Fibroblast of villous mesenchyme (primary cell): ENCODE data around the gene CALML3. TPM values are rescaled to one million over a fixed set of nuclear protein-coding genes. Genes with fewer than 3 reads are reported as not detected.

Experiments used
- DNase-seq: peaks from one replicate; pipeline ENCODE4 v3.0.0-alpha.2; 2010; ENCODE audit warnings: low read depth
- H3K4me3 ChIP-seq: 2 replicates; pipeline ENCODE4 v1.5.1; 2011; ENCODE audit warnings: low read depth, mild to moderate bottlenecking, low read length
- total RNA-seq: library from RNA; depleted of rRNA; stranded (reverse); fragments of >200 nt; gene quantifications from 2 replicates; pipeline ENCODE4 v1.2.3, GENCODE V29; 2012
- TF ChIP-seq, protein P1 (sequence below): IDR thresholded peaks from 2 replicates; pipeline ENCODE4 v1.5.1; 2012; ENCODE audit warnings: low read depth, mild to moderate bottlenecking, low read length; ENCODE audit not compliant: insufficient read depth

The CALML3 gene
- total RNA-seq, 1 donor = not detected

DNA sequence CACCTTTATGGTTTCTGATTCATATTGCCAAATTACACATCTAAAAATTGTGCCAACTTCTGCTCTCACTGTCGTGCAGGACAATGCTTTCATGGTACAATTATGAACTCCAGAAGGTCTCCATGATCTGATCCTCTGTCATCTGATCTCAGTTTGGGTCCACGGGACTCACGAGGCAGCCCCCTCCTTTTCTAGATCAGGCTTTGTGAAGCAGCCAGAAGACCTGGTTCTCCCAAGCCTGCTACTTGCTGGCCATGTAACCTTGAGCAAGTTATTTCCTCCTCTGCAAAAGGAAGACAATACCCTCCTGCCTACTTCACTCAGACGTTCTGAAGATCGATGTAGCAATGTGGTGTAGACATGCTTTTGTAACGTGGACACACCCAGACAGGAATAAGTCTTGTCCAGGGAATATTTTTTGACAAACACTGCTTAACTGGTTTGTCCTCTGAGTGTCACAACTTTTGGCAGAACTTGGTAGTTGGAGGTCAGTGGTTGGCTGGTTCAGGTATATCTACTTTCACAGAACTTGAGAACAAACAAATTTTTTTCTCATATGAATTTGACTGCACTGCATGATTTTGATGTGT, 19.6 kb downstream of the CALML3 start:
- DNase-seq = no peak
- H3K4me3 ChIP-seq = no peak overlapping the region
- TF ChIP-seq, protein P1, sequence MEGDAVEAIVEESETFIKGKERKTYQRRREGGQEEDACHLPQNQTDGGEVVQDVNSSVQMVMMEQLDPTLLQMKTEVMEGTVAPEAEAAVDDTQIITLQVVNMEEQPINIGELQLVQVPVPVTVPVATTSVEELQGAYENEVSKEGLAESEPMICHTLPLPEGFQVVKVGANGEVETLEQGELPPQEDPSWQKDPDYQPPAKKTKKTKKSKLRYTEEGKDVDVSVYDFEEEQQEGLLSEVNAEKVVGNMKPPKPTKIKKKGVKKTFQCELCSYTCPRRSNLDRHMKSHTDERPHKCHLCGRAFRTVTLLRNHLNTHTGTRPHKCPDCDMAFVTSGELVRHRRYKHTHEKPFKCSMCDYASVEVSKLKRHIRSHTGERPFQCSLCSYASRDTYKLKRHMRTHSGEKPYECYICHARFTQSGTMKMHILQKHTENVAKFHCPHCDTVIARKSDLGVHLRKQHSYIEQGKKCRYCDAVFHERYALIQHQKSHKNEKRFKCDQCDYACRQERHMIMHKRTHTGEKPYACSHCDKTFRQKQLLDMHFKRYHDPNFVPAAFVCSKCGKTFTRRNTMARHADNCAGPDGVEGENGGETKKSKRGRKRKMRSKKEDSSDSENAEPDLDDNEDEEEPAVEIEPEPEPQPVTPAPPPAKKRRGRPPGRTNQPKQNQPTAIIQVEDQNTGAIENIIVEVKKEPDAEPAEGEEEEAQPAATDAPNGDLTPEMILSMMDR = no peak

DNA sequence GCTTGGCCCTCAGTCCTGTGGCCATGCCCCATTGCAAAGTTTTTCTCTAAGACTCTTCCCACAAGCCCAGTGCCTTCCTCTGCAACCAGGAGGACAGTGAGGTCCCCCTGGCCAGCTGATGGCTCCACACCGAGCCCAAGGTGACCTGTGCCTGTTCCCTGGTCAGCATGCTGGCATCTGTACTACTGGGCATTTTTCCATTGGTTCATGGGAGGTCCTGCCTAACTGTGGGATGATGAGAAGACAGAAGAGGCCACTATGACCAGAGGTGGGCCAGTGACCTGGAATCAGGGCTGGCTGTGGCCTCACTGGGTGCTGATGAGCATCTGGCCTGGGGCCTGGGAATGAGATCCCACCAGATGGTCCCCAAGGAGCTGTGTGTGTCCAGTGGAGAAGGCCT, 20.2 kb downstream of the CALML3 start:
- no peak overlapping the region for H3K4me3 ChIP-seq
- TF ChIP-seq, protein P1 = no peak
- DNase-seq = no peak

DNA sequence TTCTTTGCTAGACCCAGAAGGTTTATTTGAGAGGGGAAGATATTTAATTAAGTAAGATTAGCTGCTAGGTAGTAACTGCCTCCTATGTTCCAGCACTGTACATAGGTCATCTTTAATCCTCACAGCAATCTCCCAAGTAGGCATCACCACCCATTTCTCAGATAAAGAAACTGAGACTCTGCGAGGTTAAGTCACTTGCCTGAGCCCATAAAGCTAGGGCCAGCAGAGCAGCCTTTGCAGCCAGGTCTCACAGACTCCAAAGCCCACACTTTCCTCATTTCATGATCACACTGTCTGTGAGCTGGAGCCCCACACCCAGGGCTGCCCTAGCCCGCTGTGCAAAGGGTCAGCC, 20.6 kb downstream of the CALML3 start:
- TF ChIP-seq, protein P1 = no peak
- no peak for DNase-seq
- no peak overlapping the region for H3K4me3 ChIP-seq

DNA sequence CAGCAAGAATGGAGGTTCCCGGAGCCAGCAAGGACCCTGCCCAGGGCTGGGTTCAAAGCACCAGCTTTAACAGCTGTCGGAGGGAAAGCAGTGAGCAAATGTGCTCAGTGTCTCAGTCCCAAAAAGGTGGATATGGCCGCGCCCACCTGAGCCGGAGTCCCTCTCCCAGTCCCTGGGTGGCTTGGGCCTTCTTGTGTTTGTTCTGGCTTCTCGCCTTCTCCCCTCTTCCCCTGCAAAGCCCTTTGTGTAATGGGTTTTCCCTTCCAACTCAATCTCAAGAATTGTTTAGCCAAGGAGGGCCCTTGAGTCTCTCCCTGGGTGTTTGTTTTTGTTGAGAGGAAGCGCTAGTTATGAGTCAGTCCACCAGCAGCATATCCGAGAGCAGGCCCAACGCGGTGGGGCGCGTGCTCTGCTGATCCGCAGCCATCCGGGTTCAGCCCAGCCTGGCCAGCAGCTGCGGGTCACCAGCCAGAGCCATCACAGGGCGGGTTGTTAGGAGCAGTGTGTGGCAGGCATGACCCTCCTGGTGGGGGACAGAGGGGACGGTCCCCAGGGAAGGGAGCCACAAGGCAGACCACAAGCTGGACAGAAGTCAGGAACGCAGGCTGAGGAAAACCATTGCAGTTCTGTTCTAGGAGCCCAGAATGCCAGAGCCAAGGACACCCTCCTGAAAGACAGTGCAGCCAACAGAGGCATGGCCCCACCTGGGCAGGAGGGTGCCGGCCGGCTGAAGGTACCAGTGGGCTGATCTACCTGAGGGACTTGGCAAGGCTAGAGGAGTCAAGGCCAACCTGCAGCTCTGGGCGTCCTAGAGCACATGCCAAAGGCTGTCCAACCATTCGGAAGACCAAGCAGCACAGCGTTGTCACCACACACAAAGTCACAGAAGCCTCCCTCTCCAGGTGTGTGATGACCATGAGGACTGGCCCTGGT, 21.3 kb downstream of the CALML3 start:
- TF ChIP-seq, protein P1 = no peak
- no peak overlapping the region for H3K4me3 ChIP-seq
- DNase-seq = peak; percentile 78

DNA sequence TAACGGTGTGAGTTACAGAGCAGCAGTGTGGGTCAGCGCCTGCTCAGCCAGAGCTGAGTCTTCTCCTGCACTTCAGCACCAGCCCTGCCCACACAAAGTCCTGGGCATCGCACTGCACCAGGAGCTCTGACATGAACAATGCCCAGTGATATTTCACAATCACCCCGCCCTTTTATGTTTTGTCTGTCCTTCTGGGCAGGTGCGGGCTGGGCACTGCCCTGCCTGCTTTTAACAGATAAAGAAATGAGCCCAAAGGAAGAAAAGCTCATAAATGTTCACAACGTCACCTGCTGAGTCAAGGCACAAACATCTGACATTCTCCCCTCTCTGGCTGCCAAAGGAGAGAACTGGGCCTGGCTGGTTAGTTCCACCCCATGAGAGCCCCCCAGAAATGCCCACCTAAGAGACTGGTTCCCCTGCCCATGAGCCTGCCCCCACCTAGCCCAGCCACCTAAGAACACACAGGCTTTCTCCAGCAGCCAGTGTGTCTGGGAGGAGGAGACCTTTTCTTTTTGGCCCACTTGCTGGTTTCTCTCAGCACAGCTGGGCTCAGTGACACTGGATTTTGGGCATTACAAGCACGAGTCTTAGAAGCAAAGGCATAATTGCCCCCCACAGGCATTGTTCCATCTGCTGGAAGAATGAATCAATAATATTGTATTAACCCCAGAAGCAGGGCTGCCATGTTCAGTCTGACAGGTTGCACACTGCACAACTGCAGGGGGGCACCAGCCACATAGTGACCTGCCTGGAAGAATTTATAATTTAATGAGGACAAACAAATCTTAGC, 22.3 kb downstream of the CALML3 start:
- DNase-seq = peak; percentile 57
- no peak overlapping the region for H3K4me3 ChIP-seq
- TF ChIP-seq, protein P1 = no peak

DNA sequence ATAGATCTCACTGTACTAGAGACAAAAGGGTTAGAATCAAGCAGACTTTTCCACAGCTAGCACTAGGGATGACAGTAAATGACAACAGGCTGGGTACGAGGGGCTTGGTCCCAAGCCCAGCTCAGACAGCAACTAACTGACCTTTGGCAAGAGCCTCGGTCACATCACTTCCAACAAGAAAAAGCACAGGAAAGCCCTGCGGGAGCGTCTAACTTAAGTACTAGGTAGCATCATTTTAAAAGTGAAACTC, 22.8 kb downstream of the CALML3 start:
- no peak overlapping the region for H3K4me3 ChIP-seq
- DNase-seq = peak; percentile 58
- TF ChIP-seq, protein P1 = no peak
